ENCODE data around the gene P4HB.

GRCh38 chr17:81824595-81824994, 35.7 kb downstream of the P4HB start:
- no peak for TF ChIP-seq CTCF (IDR thresholded peaks at IDR 0.05; ENCODE audit: low read length)
- TF ChIP-seq EZH2 (optimal IDR thresholded peaks at IDR 0.05; ENCODE audit: low read depth, low read length), result no peak
